ENCODE results near the gene CD46.
A peak's percentile ranks its signal among the peaks of the same experiment; 100 is the strongest.

The CD46 gene

DNA sequence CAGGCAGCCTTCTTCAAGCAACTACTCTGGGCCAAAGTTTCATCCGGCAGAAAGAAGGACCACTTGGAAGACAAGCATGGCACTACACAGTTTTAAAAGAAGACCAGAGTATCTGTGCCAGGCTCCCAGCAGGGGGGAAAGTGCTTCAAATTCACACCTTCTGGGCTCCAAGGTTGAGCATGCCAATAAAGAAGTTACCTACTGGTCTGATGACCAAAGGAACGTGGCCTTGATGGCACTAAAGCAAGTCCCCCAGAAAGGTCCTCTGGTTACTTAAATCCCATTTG is 73.5 kb downstream of the CD46 start:
- Histone ChIP-seq H3K4me2 (ENCODE audit: low read length) (no peak overlapping the region), H3K4me1 (ENCODE audit: control insufficient read depth in 1 of 2, insufficient read depth in 2 of 2, low read length in 2 of 2) (peaks cover 3 to 14% of the 10 kb centered on the region in 2 experiments), H4K8ac (ENCODE audit: low read depth, low read length) (no peak overlapping the region), H2BK5ac (ENCODE audit: low read depth, low read length, poor library complexity) (no peak overlapping the region), H3K4ac (ENCODE audit: low read depth, low read length) (no peak overlapping the region), H3K9me3 (ENCODE audit: insufficient read depth, low read depth, low read length) (no peaks in the 10 kb centered on the region), H2AK5ac (ENCODE audit: low read length) (no peak overlapping the region), H4K12ac (ENCODE audit: low read depth, low read length) (no peak overlapping the region), H3K79me2 (ENCODE audit: control insufficient read depth, insufficient read depth, low read length, poor library complexity) (no peaks in the 10 kb centered on the region), H2AFZ (ENCODE audit: insufficient read depth, low read length, poor library complexity) (no peak overlapping the region), H3K27ac (ENCODE audit: low read depth, low read length) (no peak overlapping the region), H4K91ac (ENCODE audit: low read depth, low read length) (no peak overlapping the region), H2BK120ac (ENCODE audit: insufficient read depth, low read length, poor library complexity) (no peak overlapping the region), H2BK12ac (ENCODE audit: low read length) (no peak overlapping the region), H3K4me3 (ENCODE audit: low read depth, low read length) (no peak overlapping the region), H3K18ac (ENCODE audit: low read length) (no peak overlapping the region), H3K27me3 (ENCODE audit: insufficient read depth, low read length) (no peaks in the 10 kb centered on the region), H3K79me1 (ENCODE audit: low read length) (no peaks in the 10 kb centered on the region), H3K23ac (ENCODE audit: low read length) (no peak overlapping the region), H3K14ac (ENCODE audit: low read length) (no peak overlapping the region), H3K9ac (ENCODE audit: low read length) (no peak overlapping the region), H3K36me3 (ENCODE audit: control insufficient read depth in 1 of 2, insufficient read depth in 2 of 2, low read length in 2 of 2) (no peaks in the 10 kb centered on the region)
- no CpG with 5 or more reads among the region's 2 CpGs for WGBS (ENCODE audit: extremely low coverage, insufficient coverage, insufficient read length)
- DNase-seq = no peak

DNA sequence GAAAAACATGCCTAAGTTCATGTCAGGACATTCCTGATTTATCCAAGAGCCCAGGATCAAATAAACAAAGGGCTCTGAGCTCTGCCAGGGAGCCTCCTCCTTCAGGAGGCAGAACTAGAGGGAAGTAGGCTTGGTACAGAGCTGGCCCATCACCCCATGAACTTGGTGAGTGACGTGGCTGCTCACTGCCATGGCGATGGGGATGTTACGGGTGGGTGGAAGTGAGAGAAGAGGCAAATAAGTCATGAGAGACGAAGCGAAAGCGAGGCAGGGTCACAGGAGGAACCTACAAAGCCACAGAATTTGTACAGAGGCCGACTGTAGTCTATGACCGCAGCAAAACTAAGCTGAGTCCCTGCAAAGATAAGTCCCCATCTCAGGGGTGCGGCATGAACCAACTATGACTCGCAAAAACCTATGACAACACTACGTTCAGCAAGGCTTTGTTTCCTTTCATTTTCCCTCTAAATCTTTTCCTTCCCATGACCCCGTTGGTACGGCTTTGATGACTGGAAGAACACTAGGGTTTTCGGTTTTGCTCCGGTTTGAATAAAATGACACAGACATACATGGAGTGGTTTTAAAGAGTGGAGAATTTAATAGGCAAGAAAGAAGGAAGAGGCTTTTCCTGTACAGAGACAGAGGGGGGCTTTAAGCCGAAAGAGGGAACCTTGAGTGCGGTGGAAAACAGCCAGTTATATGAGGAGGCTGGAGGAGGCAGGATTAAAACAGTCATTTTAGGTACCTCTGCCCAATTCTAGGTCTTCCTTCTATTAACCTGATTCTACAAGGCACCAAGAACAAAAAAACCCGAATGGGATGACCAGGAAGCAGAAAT is 74.1 kb downstream of the CD46 start:
- Histone ChIP-seq H3K23ac (ENCODE audit: low read length) (no peak overlapping the region), H3K18ac (ENCODE audit: low read length) (no peak overlapping the region), H3K79me2 (ENCODE audit: control insufficient read depth, insufficient read depth, low read length, poor library complexity) (no peaks in the 10 kb centered on the region), H3K14ac (ENCODE audit: low read length) (no peak overlapping the region), H3K4ac (ENCODE audit: low read depth, low read length) (no peak overlapping the region), H3K4me2 (ENCODE audit: low read length) (no peak overlapping the region), H3K9me3 (ENCODE audit: insufficient read depth, low read depth, low read length) (no peaks in the 10 kb centered on the region), H3K36me3 (ENCODE audit: control insufficient read depth in 1 of 2, insufficient read depth in 2 of 2, low read length in 2 of 2) (no peaks in the 10 kb centered on the region), H2BK120ac (ENCODE audit: insufficient read depth, low read length, poor library complexity) (no peak overlapping the region), H3K27me3 (ENCODE audit: insufficient read depth, low read length) (no peaks in the 10 kb centered on the region), H4K12ac (ENCODE audit: low read depth, low read length) (no peak overlapping the region), H3K4me3 (ENCODE audit: low read depth, low read length) (no peak overlapping the region), H3K9ac (ENCODE audit: low read length) (no peak overlapping the region), H3K27ac (ENCODE audit: low read depth, low read length) (no peak overlapping the region), H2AFZ (ENCODE audit: insufficient read depth, low read length, poor library complexity) (no peak overlapping the region), H3K79me1 (ENCODE audit: low read length) (no peaks in the 10 kb centered on the region), H4K91ac (ENCODE audit: low read depth, low read length) (no peak overlapping the region), H2BK5ac (ENCODE audit: low read depth, low read length, poor library complexity) (no peak overlapping the region), H4K8ac (ENCODE audit: low read depth, low read length) (no peak overlapping the region), H2BK12ac (ENCODE audit: low read length) (no peak overlapping the region), H2AK5ac (ENCODE audit: low read length) (no peak overlapping the region), H3K4me1 (ENCODE audit: control insufficient read depth in 1 of 2, insufficient read depth in 2 of 2, low read length in 2 of 2) (peaks cover 3 to 14% of the 10 kb centered on the region in 2 experiments)
- WGBS (ENCODE audit: extremely low coverage, insufficient coverage, insufficient read length) = 100% methylated on average over 4 of the region's 18 CpGs
- DNase-seq = peak; percentile 47 to 59

DNA sequence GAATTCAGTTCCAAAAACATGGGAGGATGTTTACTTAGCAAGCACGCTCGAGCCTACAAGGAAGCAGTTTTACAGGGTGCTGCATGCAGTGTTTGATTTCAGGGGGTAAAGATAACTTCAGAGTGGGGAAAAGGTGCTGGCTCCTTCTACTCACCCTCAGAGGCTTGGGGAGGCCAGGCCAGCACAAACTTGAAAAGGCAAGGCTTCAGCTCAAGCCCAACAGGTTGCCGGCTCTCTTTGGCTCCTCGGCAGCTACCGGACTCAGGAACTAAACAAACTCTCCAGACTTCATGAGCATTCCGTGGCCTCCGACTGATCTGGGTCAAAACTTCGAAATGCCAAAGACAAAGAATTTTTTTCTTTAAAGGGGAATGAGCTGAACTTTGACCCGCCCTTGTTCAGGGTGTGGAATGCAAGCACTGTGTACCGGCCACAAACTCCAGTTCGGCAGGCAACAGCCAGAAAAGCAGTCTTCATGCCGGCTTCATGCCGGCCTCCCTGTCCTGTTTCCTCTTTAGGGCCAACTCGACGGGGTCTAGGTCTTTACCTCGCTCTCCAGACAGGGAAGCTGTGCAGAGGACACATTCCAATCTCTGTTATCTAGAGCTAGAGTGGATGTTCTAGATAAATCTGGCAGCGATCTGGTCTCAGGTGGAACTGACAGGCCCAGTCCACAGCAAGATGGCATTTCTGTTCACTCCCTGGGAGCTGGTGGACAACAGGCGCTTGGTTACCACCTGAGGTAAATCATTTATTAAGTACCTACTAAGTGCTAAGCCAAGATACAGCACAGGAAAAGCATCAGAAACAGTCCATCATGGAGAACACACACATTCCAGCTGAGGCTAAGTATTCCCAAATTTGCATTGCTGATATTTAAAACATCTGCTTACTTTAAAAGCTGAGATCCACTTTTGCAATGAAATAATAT is 75.0 kb downstream of the CD46 start:
- peak overlapping the region; percentile 42 for H4K8ac ChIP-seq (ENCODE audit: low read depth, low read length)
- WGBS (ENCODE audit: extremely low coverage, insufficient coverage, insufficient read length) = no CpG with 5 or more reads among the region's 18 CpGs
- H3K27ac ChIP-seq (ENCODE audit: low read depth, low read length) = no peak overlapping the region
- no peak overlapping the region for H2BK5ac ChIP-seq (ENCODE audit: low read depth, low read length, poor library complexity)
- H3K9me3 ChIP-seq (ENCODE audit: insufficient read depth, low read depth, low read length) = no peaks in the 10 kb centered on the region
- no peaks in the 10 kb centered on the region for H3K36me3 ChIP-seq (ENCODE audit: control insufficient read depth in 1 of 2, insufficient read depth in 2 of 2, low read length in 2 of 2)
- H3K4me2 ChIP-seq (ENCODE audit: low read length) = peak overlapping the region; percentile 12
- no peak overlapping the region for H3K9ac ChIP-seq (ENCODE audit: low read length)
- H3K4me1 ChIP-seq (ENCODE audit: control insufficient read depth in 1 of 2, insufficient read depth in 2 of 2, low read length in 2 of 2) = peaks cover 3 to 14% of the 10 kb centered on the region in 2 experiments
- no peaks in the 10 kb centered on the region for H3K79me1 ChIP-seq (ENCODE audit: low read length)
- H3K79me2 ChIP-seq (ENCODE audit: control insufficient read depth, insufficient read depth, low read length, poor library complexity) = no peaks in the 10 kb centered on the region
- no peak overlapping the region for H2AFZ ChIP-seq (ENCODE audit: insufficient read depth, low read length, poor library complexity)
- no peak overlapping the region for H4K12ac ChIP-seq (ENCODE audit: low read depth, low read length)
- H2AK5ac ChIP-seq (ENCODE audit: low read length) = no peak overlapping the region
- no peak overlapping the region for H3K18ac ChIP-seq (ENCODE audit: low read length)
- H3K27me3 ChIP-seq (ENCODE audit: insufficient read depth, low read length) = no peaks in the 10 kb centered on the region
- no peak overlapping the region for H4K91ac ChIP-seq (ENCODE audit: low read depth, low read length)
- no peak overlapping the region for H3K4ac ChIP-seq (ENCODE audit: low read depth, low read length)
- H3K14ac ChIP-seq (ENCODE audit: low read length) = no peak overlapping the region
- no peak overlapping the region for H2BK12ac ChIP-seq (ENCODE audit: low read length)
- H3K23ac ChIP-seq (ENCODE audit: low read length) = no peak overlapping the region
- peak overlapping the region; percentile 7 for H2BK120ac ChIP-seq (ENCODE audit: insufficient read depth, low read length, poor library complexity)
- H3K4me3 ChIP-seq (ENCODE audit: low read depth, low read length) = no peak overlapping the region
- peak in 1 of 2 donors; percentile 54 for DNase-seq

DNA sequence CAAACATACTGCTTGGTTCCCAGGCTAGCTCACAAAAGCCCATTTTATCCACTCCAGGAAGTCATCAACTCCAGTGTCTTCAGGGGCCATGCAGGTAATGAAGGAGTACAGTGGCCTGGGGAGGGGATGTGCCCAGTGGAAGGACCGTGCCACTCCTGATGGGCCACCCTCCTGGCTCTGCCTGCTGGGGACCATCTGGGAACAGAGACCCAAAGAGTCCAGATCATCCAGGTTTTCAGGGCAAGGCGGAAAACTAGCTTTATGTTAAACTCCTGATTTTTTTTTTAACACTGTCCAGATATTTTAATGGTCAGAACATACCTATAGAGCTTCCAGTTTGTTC is 75.6 kb downstream of the CD46 start:
- no CpG with 5 or more reads among the region's 2 CpGs for WGBS (ENCODE audit: extremely low coverage, insufficient coverage, insufficient read length)
- H3K27me3 ChIP-seq (ENCODE audit: insufficient read depth, low read length) = no peaks in the 10 kb centered on the region

More for the DNA sequence above, 75.6 kb downstream of the CD46 start:
- Histone ChIP-seq H2BK120ac (ENCODE audit: insufficient read depth, low read length, poor library complexity) (no peak overlapping the region), H3K4me3 (ENCODE audit: low read depth, low read length) (no peak overlapping the region), H3K23ac (ENCODE audit: low read length) (no peak overlapping the region), H3K9me3 (ENCODE audit: insufficient read depth, low read depth, low read length) (no peaks in the 10 kb centered on the region), H3K4ac (ENCODE audit: low read depth, low read length) (no peak overlapping the region), H3K36me3 (ENCODE audit: control insufficient read depth in 1 of 2, insufficient read depth in 2 of 2, low read length in 2 of 2) (no peaks in the 10 kb centered on the region), H3K27ac (ENCODE audit: low read depth, low read length) (no peak overlapping the region), H3K9ac (ENCODE audit: low read length) (no peak overlapping the region), H4K12ac (ENCODE audit: low read depth, low read length) (no peak overlapping the region), H3K79me1 (ENCODE audit: low read length) (no peaks in the 10 kb centered on the region), H2BK12ac (ENCODE audit: low read length) (no peak overlapping the region), H2AFZ (ENCODE audit: insufficient read depth, low read length, poor library complexity) (no peak overlapping the region), H4K91ac (ENCODE audit: low read depth, low read length) (no peak overlapping the region), H3K4me1 (ENCODE audit: control insufficient read depth in 1 of 2, insufficient read depth in 2 of 2, low read length in 2 of 2) (peaks cover 3 to 14% of the 10 kb centered on the region in 2 experiments), H3K14ac (ENCODE audit: low read length) (no peak overlapping the region), H3K79me2 (ENCODE audit: control insufficient read depth, insufficient read depth, low read length, poor library complexity) (no peaks in the 10 kb centered on the region), H4K8ac (ENCODE audit: low read depth, low read length) (no peak overlapping the region), H2AK5ac (ENCODE audit: low read length) (no peak overlapping the region), H2BK5ac (ENCODE audit: low read depth, low read length, poor library complexity) (no peak overlapping the region), H3K18ac (ENCODE audit: low read length) (no peak overlapping the region), H3K4me2 (ENCODE audit: low read length) (no peak overlapping the region)
- no peak for DNase-seq
